ENCODE measurements around the gene LRRC56.

DNA sequence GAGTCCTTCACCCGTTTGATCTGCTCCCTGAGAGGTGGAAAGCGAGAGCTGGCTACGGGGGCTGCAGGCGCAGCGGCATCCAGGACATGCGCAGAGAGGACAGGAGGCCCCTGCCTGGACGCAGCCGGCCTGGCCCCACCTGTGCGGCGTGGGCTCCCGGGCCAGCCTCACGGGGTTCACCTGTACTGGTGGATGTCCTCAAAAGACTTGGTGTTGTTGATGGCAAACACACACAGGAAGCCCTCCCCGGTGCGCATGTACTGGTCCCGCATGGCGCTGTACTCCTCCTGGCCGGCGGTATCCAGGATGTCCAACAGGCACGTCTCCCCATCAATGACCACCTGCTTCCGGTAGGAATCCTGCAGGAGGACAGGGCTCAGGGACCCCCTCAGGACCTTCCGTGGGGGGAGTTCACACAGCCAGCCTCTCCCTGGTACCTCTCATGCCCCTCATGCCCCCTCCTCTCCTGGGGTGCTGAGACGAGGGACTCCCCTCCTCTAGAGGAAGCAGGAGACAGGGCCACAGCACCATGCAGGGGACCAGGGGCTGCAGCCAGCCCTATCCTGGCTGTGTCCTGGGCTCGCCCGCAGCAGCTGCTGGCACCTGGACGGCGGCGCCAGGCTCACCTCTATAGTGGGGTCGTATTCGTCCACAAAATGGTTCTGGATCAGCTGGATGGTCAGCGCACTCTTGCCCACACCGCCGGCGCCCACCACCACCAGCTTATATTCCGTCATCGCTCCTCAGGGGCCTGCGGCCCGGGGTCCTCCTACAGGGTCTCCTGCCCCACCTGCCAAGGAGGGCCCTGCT lies 3.5 kb upstream of the LRRC56 start:
- TF ChIP-seq POLR2AphosphoS5 (IDR thresholded peaks at IDR 0.05; ENCODE audit: low read depth) (no peak), CTCF (conservative IDR thresholded peaks at IDR 0.05; ENCODE audit: low read depth in 2 of 2) (no peak), EZH2 (IDR thresholded peaks at IDR 0.05; ENCODE audit: low read depth, unreplicated experiment) (no peak), EZH2phosphoT487 (IDR thresholded peaks at IDR 0.05; ENCODE audit: unreplicated experiment) (no peak), CREB1 (CRISPR knock-in tag; IDR thresholded peaks at IDR 0.05; ENCODE audit: low read depth) (no peak), ZNF331 (CRISPR knock-in tag; IDR thresholded peaks at IDR 0.05; ENCODE audit: low read depth) (no peak), NANOG (IDR thresholded peaks at IDR 0.05; ENCODE audit: borderline replicate concordance) (no peak), JUNB (IDR thresholded peaks at IDR 0.05; ENCODE audit: unreplicated experiment) (no peak), STAT1 (IDR thresholded peaks at IDR 0.05; ENCODE audit: unreplicated experiment) (no peak)
- TF ChIP-seq, protein P1, sequence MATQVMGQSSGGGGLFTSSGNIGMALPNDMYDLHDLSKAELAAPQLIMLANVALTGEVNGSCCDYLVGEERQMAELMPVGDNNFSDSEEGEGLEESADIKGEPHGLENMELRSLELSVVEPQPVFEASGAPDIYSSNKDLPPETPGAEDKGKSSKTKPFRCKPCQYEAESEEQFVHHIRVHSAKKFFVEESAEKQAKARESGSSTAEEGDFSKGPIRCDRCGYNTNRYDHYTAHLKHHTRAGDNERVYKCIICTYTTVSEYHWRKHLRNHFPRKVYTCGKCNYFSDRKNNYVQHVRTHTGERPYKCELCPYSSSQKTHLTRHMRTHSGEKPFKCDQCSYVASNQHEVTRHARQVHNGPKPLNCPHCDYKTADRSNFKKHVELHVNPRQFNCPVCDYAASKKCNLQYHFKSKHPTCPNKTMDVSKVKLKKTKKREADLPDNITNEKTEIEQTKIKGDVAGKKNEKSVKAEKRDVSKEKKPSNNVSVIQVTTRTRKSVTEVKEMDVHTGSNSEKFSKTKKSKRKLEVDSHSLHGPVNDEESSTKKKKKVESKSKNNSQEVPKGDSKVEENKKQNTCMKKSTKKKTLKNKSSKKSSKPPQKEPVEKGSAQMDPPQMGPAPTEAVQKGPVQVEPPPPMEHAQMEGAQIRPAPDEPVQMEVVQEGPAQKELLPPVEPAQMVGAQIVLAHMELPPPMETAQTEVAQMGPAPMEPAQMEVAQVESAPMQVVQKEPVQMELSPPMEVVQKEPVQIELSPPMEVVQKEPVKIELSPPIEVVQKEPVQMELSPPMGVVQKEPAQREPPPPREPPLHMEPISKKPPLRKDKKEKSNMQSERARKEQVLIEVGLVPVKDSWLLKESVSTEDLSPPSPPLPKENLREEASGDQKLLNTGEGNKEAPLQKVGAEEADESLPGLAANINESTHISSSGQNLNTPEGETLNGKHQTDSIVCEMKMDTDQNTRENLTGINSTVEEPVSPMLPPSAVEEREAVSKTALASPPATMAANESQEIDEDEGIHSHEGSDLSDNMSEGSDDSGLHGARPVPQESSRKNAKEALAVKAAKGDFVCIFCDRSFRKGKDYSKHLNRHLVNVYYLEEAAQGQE (IDR thresholded peaks at IDR 0.05; ENCODE audit: unreplicated experiment) = no peak
- TF ChIP-seq, protein P2, sequence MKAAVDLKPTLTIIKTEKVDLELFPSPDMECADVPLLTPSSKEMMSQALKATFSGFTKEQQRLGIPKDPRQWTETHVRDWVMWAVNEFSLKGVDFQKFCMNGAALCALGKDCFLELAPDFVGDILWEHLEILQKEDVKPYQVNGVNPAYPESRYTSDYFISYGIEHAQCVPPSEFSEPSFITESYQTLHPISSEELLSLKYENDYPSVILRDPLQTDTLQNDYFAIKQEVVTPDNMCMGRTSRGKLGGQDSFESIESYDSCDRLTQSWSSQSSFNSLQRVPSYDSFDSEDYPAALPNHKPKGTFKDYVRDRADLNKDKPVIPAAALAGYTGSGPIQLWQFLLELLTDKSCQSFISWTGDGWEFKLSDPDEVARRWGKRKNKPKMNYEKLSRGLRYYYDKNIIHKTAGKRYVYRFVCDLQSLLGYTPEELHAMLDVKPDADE (IDR thresholded peaks at IDR 0.05) = no peak

All from GM23338 (cell line).